GM12878 (cell line): Measurements from ENCODE around the gene VAV2. TPM values are rescaled to one million over a fixed set of nuclear protein-coding genes. Genes with fewer than 3 reads are reported as not detected.

Experiments
- ATAC-seq: fragments of 200-7000 bp; cut with Tn5 transposase; 3 replicates; pipeline ENCODE4 v1.9.1; 2020; ENCODE audit warnings: mild to moderate bottlenecking, moderate library complexity
- BruUV-seq: library from RNA; stranded (reverse); fragments of 400-500 nt; replicated peaks from 2 replicates; lab custom pipeline; 2021; lab: Mats Ljungman, UMichigan
- CTCF ChIA-PET: fragments of 300-600 bp; sonication (Branson Sonifier 250); formaldehyde crosslinking; extraction: SDS; loops from one replicate; lab custom pipeline; 2021; ENCODE audit warnings: inconsistent platforms; lab: Yijun Ruan, JAX
- POLR2A ChIA-PET: fragments of 350-600 bp; formaldehyde crosslinking; extraction: SDS; loops from one replicate; lab custom pipeline; 2021; ENCODE audit warnings: inconsistent platforms; lab: Charles Lee
- RAD21 ChIA-PET: fragments of 300-600 bp; sonication (Branson Sonifier 250); formaldehyde crosslinking; loops from one replicate; lab custom pipeline; 2023; ENCODE audit warnings: antibody characterized with exemption; ENCODE audit not compliant: unreplicated experiment; lab: Charles Lee
- SMC1A ChIA-PET: fragments of 300-600 bp; sonication (Branson Sonifier 250); formaldehyde crosslinking; loops from one replicate; lab custom pipeline; 2023; ENCODE audit not compliant: unreplicated experiment, uncharacterized antibody; lab: Charles Lee
- DNase-seq: peaks from one replicate; pipeline ENCODE4 v3.0.0-alpha.2; 2011; ENCODE audit warnings: low read depth, low spot score
- FAIRE-seq: peaks from 3 replicates; lab custom pipeline; 2011; peaks lifted over from hg19 to GRCh38; lab: Jason Lieb, UNC
- H2AFZ ChIP-seq: 2 replicates; pipeline ENCODE4 v1.6.0; 2011; ENCODE audit warnings: low read depth, low read length, control low read depth; ENCODE audit not compliant: control insufficient read depth
- H3K27ac ChIP-seq: 2 replicates; pipeline ENCODE4 v1.5.1; 2011; ENCODE audit warnings: control low read depth; ENCODE audit not compliant: control insufficient read depth, insufficient read depth
- H3K27me3 ChIP-seq, 2 experiments: replicated peaks in 1 of 2; 2 replicates each; pipeline versions ENCODE4 v1.6.0 to v1.6.1; 2011; ENCODE audit warnings: low read length in 1 of 2; ENCODE audit not compliant: control insufficient read depth in 2 of 2, insufficient read depth in 2 of 2
- H3K36me3 ChIP-seq, 2 experiments: 2 replicates each; pipeline ENCODE4 v1.5.1; 2011; ENCODE audit warnings: low read length in 1 of 2; ENCODE audit not compliant: control insufficient read depth in 2 of 2, insufficient read depth in 2 of 2
- H3K4me1 ChIP-seq: 2 replicates; pipeline ENCODE4 v1.6.1; 2011; ENCODE audit warnings: mild to moderate bottlenecking, low read length, moderate library complexity, mixed read lengths; ENCODE audit not compliant: control insufficient read depth, insufficient read depth
- H3K4me2 ChIP-seq: 2 replicates; pipeline ENCODE4 v1.6.0; 2011; ENCODE audit warnings: control low read depth; ENCODE audit not compliant: control insufficient read depth, insufficient read depth
- H3K4me3 ChIP-seq: fragments of 200-600 bp; sonication (generic); 2 replicates; pipeline ENCODE4 v1.5.1; 2016
- H3K79me2 ChIP-seq: 2 replicates; pipeline ENCODE4 v1.6.0; 2011; ENCODE audit warnings: low read length; ENCODE audit not compliant: control insufficient read depth, insufficient read depth
- H3K9ac ChIP-seq: 2 replicates; pipeline ENCODE4 v1.8.0; 2011; ENCODE audit warnings: low read length, control low read depth, mixed read lengths; ENCODE audit not compliant: control insufficient read depth, insufficient read depth
- H3K9me3 ChIP-seq: replicated peaks from 3 replicates; pipeline ENCODE4 v1.5.1; 2011; ENCODE audit warnings: mild to moderate bottlenecking, low read length; ENCODE audit not compliant: control insufficient read depth, insufficient read depth
- H4K20me1 ChIP-seq: 2 replicates; pipeline ENCODE4 v1.6.0; 2011; ENCODE audit not compliant: control insufficient read depth, insufficient read depth
- CREB1 ChIP-seq: IDR thresholded peaks from 2 replicates; pipeline ENCODE4 v1.6.1; 2012; ENCODE audit warnings: low read depth, mild to moderate bottlenecking, inconsistent platforms
- HDAC6 ChIP-seq: fragments of 200-600 bp; sonication (generic); IDR thresholded peaks from one replicate; pipeline ENCODE4 v1.8.0; 2017; ENCODE audit warnings: antibody characterized with exemption; ENCODE audit not compliant: unreplicated experiment
- KAT2A ChIP-seq: conservative IDR thresholded peaks from 2 replicates; pipeline ENCODE4 v1.6.1; 2011; ENCODE audit warnings: low read depth, low read length; ENCODE audit not compliant: control insufficient read depth
- MXI1 ChIP-seq: fragments of 150-350 bp; IDR thresholded peaks from 2 replicates; pipeline ENCODE4 v1.6.1; 2011; ENCODE audit warnings: low read depth, mild to moderate bottlenecking, inconsistent platforms, low read length, improper control_type of control experiment
- RAD21 ChIP-seq: IDR thresholded peaks from 2 replicates; pipeline ENCODE4 v1.6.1; 2011; ENCODE audit warnings: mild to moderate bottlenecking, low read depth, low read length, moderate library complexity; ENCODE audit not compliant: insufficient read depth
- RELA ChIP-seq: fragments of 450-650 bp; IDR thresholded peaks from 2 replicates; pipeline ENCODE4 v1.8.0; 2014; ENCODE audit warnings: borderline replicate concordance; ENCODE audit not compliant: partially characterized antibody
- TBL1XR1 ChIP-seq: IDR thresholded peaks from 2 replicates; pipeline ENCODE4 v1.6.1; 2012; ENCODE audit warnings: low read depth, low read length, improper control_type of control experiment
- WGBS: methylation state at CpG from one replicate; pipeline ENCODE4 v1.1.6; 2016; ENCODE audit warnings: low lambda C conversion rate; ENCODE audit not compliant: insufficient replicate concordance, insufficient coverage; ENCODE audit errors: missing lambda C conversion rate; 5-methylcytosine and 5-hydroxymethylcytosine counted together
- in situ Hi-C: fragments of 300-500 bp; cut with MboI; formaldehyde crosslinking; loops from 9 replicates; pipeline ENCODE4 v1.14.3; 2018; ENCODE audit warnings: mixed read lengths
- intact Hi-C: fragments of 100-400 bp; cut with micrococcal nuclease; formaldehyde crosslinking; loops from one replicate; pipeline ENCODE4 v1.14.2; 2022; ENCODE audit not compliant: unreplicated experiment
- polyA plus RNA-seq, 11 experiments: library from polyadenylated mRNA; depleted of rRNA in 4 of 11; unstranded in 6 of 11; stranded (reverse) in 5 of 11; fragments of >200 nt; fragmentation: Nextera tagmentation in 4 of 11; fragmentation: Illumina TruSeq in 1 of 11; extraction: Ambion mirVana in 4 of 11; extraction: Trizol in 1 of 11; gene quantifications; 1 replicate in 1 of 11; 2 replicates in 10 of 11; pipeline versions ENCODE4 v1.2.1 to v1.2.3, GENCODE V29; 2011 to 2016; ENCODE audit warnings: inconsistent platforms in 2 of 11, missing spikeins in 2 of 11, low read depth in 1 of 11
- total RNA-seq, 4 experiments: library from RNA; depleted of rRNA in 3 of 4; stranded (reverse); fragments of >200 nt in 3 of 4; fragmentation: Illumina TruSeq in 1 of 4; extraction: Trizol in 1 of 4; gene quantifications; 2 replicates each; pipeline versions ENCODE4 v1.2.1 to v1.2.3, GENCODE V29; 2013 to 2021

The VAV2 gene
- total and polyA plus RNA-seq, 10 of the 15 experiments (the other 5 are each of a cell fraction or from before 2014, with no cell fraction given), result 0.13 to 43.9 (median 16.9) TPM

- in situ Hi-C loops, result no loop called here
Measured at GRCh38 chr9:133714606-133715294, 277.4 kb downstream of the VAV2 start.

DNA sequence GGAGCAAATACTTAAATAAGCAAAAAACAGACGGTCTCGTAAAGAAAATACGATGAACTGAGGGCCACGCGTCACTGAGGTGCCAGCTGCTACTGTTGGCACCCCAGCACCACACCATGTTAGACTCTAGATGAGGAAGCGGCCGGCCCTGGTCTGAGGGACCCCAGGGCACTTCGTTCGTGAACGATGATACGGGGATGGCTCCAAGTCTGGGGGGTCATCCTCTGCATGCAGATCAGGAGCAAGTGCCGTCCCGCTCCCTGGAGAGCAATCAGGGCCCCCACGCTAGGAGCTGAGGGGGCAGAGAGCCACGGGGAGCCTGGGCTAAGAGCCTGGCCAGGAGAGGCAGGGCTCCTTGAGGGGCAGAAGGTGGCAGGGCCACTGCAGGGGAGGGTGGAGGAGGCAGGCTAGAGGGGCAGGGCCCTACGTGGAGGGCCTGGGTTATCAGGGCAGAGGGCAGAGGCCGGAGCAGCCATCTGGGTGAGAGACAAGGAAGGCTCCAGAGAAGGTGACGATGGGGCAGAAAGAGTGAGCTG lies 278.1 kb downstream of the VAV2 start:
- BruUV-seq, result no TSS peak
- intact Hi-C loops, result no loop called here
- CTCF ChIA-PET, result interaction anchor here (1.4 kb wide), 1 partner anchor 281 kb away, joined by 4 read pairs; no protein-coding TSS in a partner anchor
- Histone ChIP-seq H3K79me2 (no peaks in the 10 kb centered on the region), H4K20me1 (no peaks in the 10 kb centered on the region), H3K27ac (no peak overlapping the region), H3K9me3 (no peaks in the 10 kb centered on the region; the same call in 2 of the 3 replicates), H3K9ac (no peak overlapping the region), H2AFZ (no peak overlapping the region), H3K4me2 (no peak overlapping the region), H3K4me1 (peaks cover 4% of the 10 kb centered on the region), H3K4me3 (no peak overlapping the region), H3K36me3 (no peaks in the 10 kb centered on the region), H3K27me3 (peaks cover 0 to 1% of the 10 kb centered on the region in 2 experiments; a peak in 3 of 4 replicates)
- TF ChIP-seq HDAC6 (no peak), RELA (no peak), MXI1 (no peak)
- ATAC-seq (no peak), DNase-seq (no peak), FAIRE-seq (no peak)
- 39% methylated on average over 18 of the region's 18 CpGs for WGBS
- in situ Hi-C loops, result no loop called here
- SMC1A ChIA-PET, result no interaction called here
- RAD21 ChIA-PET, result no interaction called here
- POLR2A ChIA-PET, result no interaction called here

More at GRCh38 chr9:133714606-133715294, 277.4 kb downstream of the VAV2 start:
- ChIA-PET CTCF (interaction anchor here (1.4 kb wide), 1 partner anchor 280 kb away, joined by 4 read pairs; no protein-coding TSS in a partner anchor), SMC1A (no interaction called here), RAD21 (no interaction called here), POLR2A (no interaction called here)
- DNase-seq (no peak), ATAC-seq (no peak), FAIRE-seq (no peak)
- Histone ChIP-seq H3K27ac (no peak overlapping the region), H3K4me2 (no peak overlapping the region), H4K20me1 (no peaks in the 10 kb centered on the region), H2AFZ (no peak overlapping the region), H3K4me3 (no peak overlapping the region), H3K4me1 (no peaks in the 10 kb centered on the region; the same call in 1 of the 2 replicates), H3K36me3 (no peaks in the 10 kb centered on the region), H3K79me2 (no peaks in the 10 kb centered on the region), H3K27me3 (peaks cover 0 to 1% of the 10 kb centered on the region in 2 experiments; a peak in 3 of 4 replicates), H3K9ac (no peak overlapping the region), H3K9me3 (no peaks in the 10 kb centered on the region; the same call in 2 of the 3 replicates)
- TF ChIP-seq TBL1XR1 (no peak), CREB1 (no peak), RAD21 (no peak), KAT2A (no peak)
- BruUV-seq, result no TSS peak
- WGBS, result 46% methylated on average over 13 of the region's 15 CpGs
- intact Hi-C loops, result no loop called here
